Measurements from ENCODE around the gene IL4.

IL4 gene

GRCh38 chr5:132708645-132709044 lies 34.9 kb downstream of the IL4 start:
- DNase-seq (ENCODE audit: extremely low read depth, low read depth) = no peak
- no peak for TF ChIP-seq CTCF (IDR thresholded peaks at IDR 0.05; ENCODE audit: low read depth, low read length)

- peak; percentile 30 for TF ChIP-seq CTCF (IDR thresholded peaks at IDR 0.05; ENCODE audit: low read depth, low read length)
- no peak for DNase-seq (ENCODE audit: extremely low read depth, low read depth)
These were observed 40.9 kb downstream of the IL4 start for GRCh38 chr5:132714456-132715307.

- TF ChIP-seq CTCF (IDR thresholded peaks at IDR 0.05; ENCODE audit: low read depth, low read length) = no peak
- DNase-seq (ENCODE audit: extremely low read depth, low read depth) = no peak
These were observed 44.9 kb downstream of the IL4 start for GRCh38 chr5:132718544-132719312.

DNA sequence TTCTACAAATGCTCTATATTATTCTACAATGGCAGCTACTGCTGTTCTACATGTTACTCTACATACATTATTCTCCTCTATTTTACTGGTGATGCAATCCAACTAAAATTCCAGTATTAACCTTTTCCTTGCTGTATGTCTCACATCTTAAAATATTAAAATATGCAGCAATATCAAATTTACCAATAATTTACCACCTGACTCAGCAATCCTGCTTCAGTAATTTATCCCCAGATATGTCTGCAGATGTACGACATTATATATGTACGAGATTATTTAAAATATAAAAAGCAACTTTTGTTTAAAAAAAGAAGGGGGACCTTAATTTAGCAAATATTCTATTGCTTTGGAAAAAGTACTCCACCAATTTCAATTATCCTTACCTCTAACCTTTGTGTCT lies 52.0 kb downstream of the IL4 start:
- DNase-seq (ENCODE audit: extremely low read depth, low read depth) = no peak
- no peak for TF ChIP-seq CTCF (IDR thresholded peaks at IDR 0.05; ENCODE audit: low read depth, low read length)

DNA sequence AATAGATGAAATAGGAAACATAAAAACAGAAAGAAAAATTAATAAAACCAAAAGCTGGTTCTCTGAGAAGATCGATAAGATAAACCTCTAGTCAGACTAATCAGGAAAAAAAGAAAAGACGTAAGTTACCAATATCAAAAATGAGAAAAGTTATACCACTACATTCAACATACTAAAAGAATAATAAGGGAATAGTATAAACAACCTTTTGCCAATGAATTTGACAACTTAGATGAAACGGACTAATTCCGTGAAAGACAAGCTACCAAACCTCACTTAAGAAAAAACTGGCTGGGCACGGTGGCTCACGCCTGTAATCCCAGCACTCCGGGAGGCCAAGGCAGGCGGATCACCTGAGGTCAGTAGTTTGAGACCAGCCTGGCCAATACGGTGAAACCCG lies 56.1 kb downstream of the IL4 start:
- TF ChIP-seq CTCF (IDR thresholded peaks at IDR 0.05; ENCODE audit: low read depth, low read length) = no peak
- DNase-seq (ENCODE audit: extremely low read depth, low read depth) = no peak
